ENCODE measurements around the gene TNNC1.

Gene TNNC1

GRCh38 chr3:52446631-52447511 is 7.0 kb downstream of the TNNC1 start:
- TF ChIP-seq, protein P1, sequence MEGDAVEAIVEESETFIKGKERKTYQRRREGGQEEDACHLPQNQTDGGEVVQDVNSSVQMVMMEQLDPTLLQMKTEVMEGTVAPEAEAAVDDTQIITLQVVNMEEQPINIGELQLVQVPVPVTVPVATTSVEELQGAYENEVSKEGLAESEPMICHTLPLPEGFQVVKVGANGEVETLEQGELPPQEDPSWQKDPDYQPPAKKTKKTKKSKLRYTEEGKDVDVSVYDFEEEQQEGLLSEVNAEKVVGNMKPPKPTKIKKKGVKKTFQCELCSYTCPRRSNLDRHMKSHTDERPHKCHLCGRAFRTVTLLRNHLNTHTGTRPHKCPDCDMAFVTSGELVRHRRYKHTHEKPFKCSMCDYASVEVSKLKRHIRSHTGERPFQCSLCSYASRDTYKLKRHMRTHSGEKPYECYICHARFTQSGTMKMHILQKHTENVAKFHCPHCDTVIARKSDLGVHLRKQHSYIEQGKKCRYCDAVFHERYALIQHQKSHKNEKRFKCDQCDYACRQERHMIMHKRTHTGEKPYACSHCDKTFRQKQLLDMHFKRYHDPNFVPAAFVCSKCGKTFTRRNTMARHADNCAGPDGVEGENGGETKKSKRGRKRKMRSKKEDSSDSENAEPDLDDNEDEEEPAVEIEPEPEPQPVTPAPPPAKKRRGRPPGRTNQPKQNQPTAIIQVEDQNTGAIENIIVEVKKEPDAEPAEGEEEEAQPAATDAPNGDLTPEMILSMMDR (IDR thresholded peaks at IDR 0.05; ENCODE audit: extremely low read depth, insufficient read depth, missing control alignments) = peak; percentile 99
- DNase-seq (ENCODE audit: low spot score) = peak; percentile 80
- in situ Hi-C loops (cut with MboI; ENCODE audit: low pct_unique_long_range_greater_than_20kb, low sequenced_read_pairs, unreplicated experiment) = no loop called here

- no peak for DNase-seq (ENCODE audit: low spot score)
- in situ Hi-C loops (cut with MboI; ENCODE audit: low pct_unique_long_range_greater_than_20kb, low sequenced_read_pairs, unreplicated experiment) = no loop called here
- TF ChIP-seq, protein P1 (IDR thresholded peaks at IDR 0.05; ENCODE audit: extremely low read depth, insufficient read depth, missing control alignments) = no peak
These were observed 7.8 kb downstream of the TNNC1 start for GRCh38 chr3:52446042-52446441.

DNA sequence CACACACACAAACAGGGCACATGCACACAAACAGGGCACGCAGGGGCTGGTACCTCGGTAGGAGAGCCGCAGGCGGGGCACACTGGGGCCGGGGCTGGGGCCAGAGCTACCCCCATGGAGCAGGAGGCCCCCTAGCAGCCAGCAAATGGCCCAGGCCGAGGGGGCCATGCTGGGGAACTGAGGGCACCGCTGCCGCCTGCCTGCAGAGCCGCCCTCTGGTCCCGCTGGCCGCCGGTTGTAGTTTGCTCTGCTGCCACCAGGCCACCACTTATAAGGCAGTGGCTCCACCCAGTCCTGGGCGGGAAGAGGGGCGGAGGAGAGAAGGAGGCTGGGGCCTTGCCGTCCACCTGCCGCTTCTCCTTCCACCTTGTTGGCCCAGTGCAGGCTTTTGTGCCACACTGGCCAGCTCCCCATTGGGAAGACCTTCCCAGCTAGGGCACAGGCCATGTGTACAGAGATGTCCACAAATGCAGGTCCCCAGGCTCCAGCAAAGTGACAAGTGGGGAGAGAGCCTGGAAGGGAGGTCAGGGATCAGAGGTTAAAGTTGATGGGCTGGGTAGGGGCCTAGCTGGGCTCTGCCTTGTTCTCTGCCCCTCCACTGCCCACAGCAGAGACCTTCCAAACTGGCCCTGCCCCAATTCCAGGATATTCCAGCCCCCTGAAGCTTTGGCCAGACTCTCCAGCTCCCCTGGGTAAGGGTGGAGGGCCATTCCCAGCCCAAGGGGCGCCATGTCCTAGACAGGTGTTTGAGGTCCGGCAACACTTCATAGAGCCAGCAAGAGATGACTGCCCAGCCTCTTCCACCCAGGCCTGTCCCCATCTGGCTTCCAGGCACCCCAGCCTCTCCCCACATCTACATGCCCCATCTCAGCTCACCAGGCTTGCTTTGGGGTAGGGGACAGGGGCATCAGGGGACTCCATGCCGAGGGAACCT is 8.7 kb downstream of the TNNC1 start, which contains the start of gene SEMA3G:
TSS of gene SEMA3G (minus strand) at position 244 of the 934 bp plus-strand sequence. CDS start at position 168, 76 bp downstream.
- DNase-seq (ENCODE audit: low spot score) = peak; percentile 84
- in situ Hi-C loops (cut with MboI; ENCODE audit: low pct_unique_long_range_greater_than_20kb, low sequenced_read_pairs, unreplicated experiment) = no loop called here
- TF ChIP-seq, protein P1 (IDR thresholded peaks at IDR 0.05; ENCODE audit: extremely low read depth, insufficient read depth, missing control alignments) = peak; percentile 35

DNA sequence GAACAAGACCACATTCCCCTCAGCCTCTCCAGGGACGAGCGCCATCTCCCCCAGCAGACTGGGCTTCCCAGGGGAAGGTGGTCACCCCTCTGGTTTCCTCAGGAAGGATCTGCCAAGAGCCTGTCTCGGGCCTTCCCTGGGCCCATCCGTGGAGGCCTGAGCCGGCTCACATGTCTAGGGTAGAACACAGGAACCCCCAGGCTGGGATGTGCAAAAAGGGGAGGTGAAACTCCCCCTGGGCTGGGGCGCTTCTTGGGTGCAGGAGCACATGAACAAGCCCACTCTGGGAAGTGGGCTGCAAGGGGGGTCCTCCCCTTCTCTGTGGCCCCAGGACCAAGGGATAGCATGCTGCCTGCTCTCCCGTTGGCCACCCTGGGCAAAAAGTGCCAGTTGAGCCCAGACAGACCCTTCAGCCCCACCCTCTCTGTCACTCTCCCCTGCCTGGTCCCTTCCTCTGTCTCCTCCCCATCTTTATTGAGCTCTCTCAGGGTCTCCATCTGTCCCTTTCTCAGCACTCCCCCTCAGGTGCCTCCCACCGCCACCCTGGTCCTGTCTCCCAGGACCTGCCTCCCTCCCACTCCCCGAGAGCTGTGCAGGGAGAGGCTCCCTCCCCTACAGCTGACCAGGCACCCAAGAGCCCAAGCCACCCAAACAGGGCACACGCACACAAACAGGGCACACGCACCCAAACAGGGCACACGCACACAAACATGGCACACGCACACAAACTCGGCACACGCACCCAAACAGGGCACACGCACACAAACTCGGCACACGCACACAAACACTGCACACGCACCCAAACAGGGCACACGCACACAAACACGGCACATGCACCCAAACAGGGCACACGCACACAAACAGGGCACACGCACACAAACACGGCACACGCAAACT is 9.8 kb downstream of the TNNC1 start:
- TF ChIP-seq, protein P1 (IDR thresholded peaks at IDR 0.05; ENCODE audit: extremely low read depth, insufficient read depth, missing control alignments) = no peak
- in situ Hi-C loops (cut with MboI; ENCODE audit: low pct_unique_long_range_greater_than_20kb, low sequenced_read_pairs, unreplicated experiment) = no loop called here
- no peak for DNase-seq (ENCODE audit: low spot score)

GRCh38 chr3:52443268-52443610 is 10.6 kb downstream of the TNNC1 start:
- DNase-seq (ENCODE audit: low spot score) = no peak
- in situ Hi-C loops (cut with MboI; ENCODE audit: low pct_unique_long_range_greater_than_20kb, low sequenced_read_pairs, unreplicated experiment) = no loop called here
- TF ChIP-seq, protein P1 (IDR thresholded peaks at IDR 0.05; ENCODE audit: extremely low read depth, insufficient read depth, missing control alignments) = no peak
